Thymus (tissue), 11 donors: ENCODE data around the gene SYTL3. TPM values are rescaled to one million over a fixed set of nuclear protein-coding genes. Genes with fewer than 3 reads are reported as not detected.

Experiments
- DNase-seq, 9 donors: peaks; one replicate each; pipeline ENCODE4 v3.0.0-alpha.2; 2013; ENCODE audit warnings: low spot score in 9 of 9, low read depth in 6 of 9, missing footprints in 1 of 9
- H3K27ac ChIP-seq, 2 donors: one replicate each; pipeline ENCODE4 v1.5.1; 2013; ENCODE audit warnings: control low read depth in 1 of 2, low read depth in 1 of 2, low read length in 1 of 2, mild to moderate bottlenecking in 1 of 2, moderate library complexity in 1 of 2
- H3K27me3 ChIP-seq, 2 donors: one replicate each; pipeline ENCODE4 v1.5.1; 2013; ENCODE audit warnings: low read length in 1 of 2; ENCODE audit not compliant: control insufficient read depth in 2 of 2, insufficient read depth in 1 of 2
- H3K36me3 ChIP-seq, 2 donors: one replicate each; pipeline ENCODE4 v1.5.1; 2013; ENCODE audit warnings: low read length in 1 of 2, mild to moderate bottlenecking in 1 of 2, moderate library complexity in 1 of 2; ENCODE audit not compliant: control insufficient read depth in 2 of 2, insufficient read depth in 2 of 2
- H3K4me1 ChIP-seq, 2 donors: one replicate each; pipeline ENCODE4 v1.5.1; 2013; ENCODE audit warnings: low read length in 2 of 2; ENCODE audit not compliant: control insufficient read depth in 2 of 2, insufficient read depth in 2 of 2
- H3K4me3 ChIP-seq, 2 donors: one replicate each; pipeline ENCODE4 v1.5.1; 2013; ENCODE audit warnings: low read length in 2 of 2, control low read depth in 1 of 2, mild to moderate bottlenecking in 1 of 2
- H3K9me3 ChIP-seq, 2 donors: one replicate each; pipeline ENCODE4 v1.5.1; 2013; ENCODE audit warnings: low read length in 1 of 2, mild to moderate bottlenecking in 1 of 2; ENCODE audit not compliant: control insufficient read depth in 2 of 2, insufficient read depth in 1 of 2
- WGBS: extraction: QIAGEN DNeasy Blood & Tissue Kit; methylation state at CpG from one replicate; pipeline ENCODE4 v1.1.7; 2013; 5-methylcytosine and 5-hydroxymethylcytosine counted together
- polyA plus RNA-seq: library from polyadenylated mRNA; stranded (reverse); fragments of 200-250 nt; gene quantifications from one replicate; pipeline ENCODE4 v1.2.3, GENCODE V29; 2013
- total RNA-seq: library from RNA; stranded (reverse); fragments of 120-200 nt; gene quantifications from one replicate; pipeline ENCODE4 v1.2.4, GENCODE V29; 2013
- donor health status: healthy.

Gene SYTL3
- total and polyA plus RNA-seq, 2 donors = 22.6 to 109 TPM

DNA sequence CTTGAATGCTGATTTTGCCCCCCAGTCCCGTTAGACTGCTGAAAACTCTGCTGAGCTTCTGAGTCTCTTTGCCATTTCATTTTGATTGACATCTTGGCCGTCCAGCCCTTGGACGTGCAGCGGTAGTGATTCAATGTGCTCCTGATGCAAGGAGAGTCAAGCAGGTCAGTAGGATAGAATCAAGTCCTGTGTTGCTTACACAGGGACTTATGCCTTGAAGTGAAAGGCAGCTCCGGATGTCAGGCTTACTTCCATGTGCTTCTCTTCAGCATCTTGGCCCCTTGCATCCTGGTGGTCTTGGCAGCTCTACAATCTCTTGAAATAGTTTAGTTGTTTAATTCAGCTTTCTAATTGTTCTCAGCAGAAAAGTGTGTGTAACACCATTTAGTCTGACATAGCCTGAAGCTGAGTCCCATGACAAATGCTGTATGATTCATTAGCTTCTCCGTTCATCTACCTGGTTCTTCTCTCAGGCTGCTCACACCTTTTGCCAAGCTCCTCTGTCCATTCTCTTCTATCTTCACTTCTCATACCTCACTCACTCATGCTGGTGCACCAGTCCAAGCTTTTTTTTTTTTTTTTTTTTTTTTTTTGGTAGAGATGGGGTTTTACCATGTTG lies 93.3 kb downstream of the SYTL3 start:
- WGBS = 96% methylated on average over 6 of the region's 6 CpGs
- Histone ChIP-seq H3K36me3 (peaks cover 15 to 27% of the 10 kb centered on the region in 2 donors), H3K27ac (no peak overlapping the region), H3K4me1 (no peaks in the 10 kb centered on the region), H3K9me3 (peaks cover 2 to 7% of the 10 kb centered on the region in 2 donors), H3K27me3 (no peaks in the 10 kb centered on the region), H3K4me3 (no peak overlapping the region)
- DNase-seq = no peak

DNA sequence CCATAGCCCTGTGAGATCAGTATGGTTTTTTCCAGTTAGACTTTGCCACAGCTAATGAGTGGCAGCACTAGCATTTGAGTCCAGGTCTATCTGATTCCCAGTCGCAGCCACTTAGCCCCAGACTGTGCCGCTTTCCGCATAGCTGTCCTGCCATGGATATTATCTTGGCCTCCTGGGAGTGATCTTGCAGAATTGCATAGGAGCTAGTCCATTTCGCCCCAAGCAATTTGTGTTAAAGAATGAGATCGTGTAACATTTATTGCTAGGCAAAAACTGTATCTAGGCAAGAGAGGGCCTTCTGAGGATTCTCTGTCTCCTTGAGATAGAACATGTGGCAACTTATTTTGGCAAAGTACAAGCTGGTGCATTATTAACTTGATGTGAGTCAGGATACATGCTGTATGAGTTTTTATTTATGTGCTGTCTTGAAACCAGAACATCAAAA lies 95.2 kb downstream of the SYTL3 start:
- H3K4me3 ChIP-seq = no peak overlapping the region
- no peaks in the 10 kb centered on the region for H3K4me1 ChIP-seq
- no peaks in the 10 kb centered on the region for H3K27me3 ChIP-seq
- no peak overlapping the region for H3K27ac ChIP-seq
- H3K9me3 ChIP-seq = no peaks in the 10 kb centered on the region
- peaks cover 20 to 24% of the 10 kb centered on the region in 2 donors for H3K36me3 ChIP-seq
- DNase-seq = no peak
- WGBS = 96% methylated on average over 5 of the region's 5 CpGs

- no peak overlapping the region for H3K4me3 ChIP-seq
- no peak for DNase-seq
- 54% methylated on average over 9 of the region's 9 CpGs for WGBS
- peaks cover 47 to 53% of the 10 kb centered on the region in 2 donors for H3K36me3 ChIP-seq
- no peaks in the 10 kb centered on the region for H3K9me3 ChIP-seq
- H3K27me3 ChIP-seq = no peaks in the 10 kb centered on the region
- peaks cover 0 to 6% of the 10 kb centered on the region in 2 donors for H3K4me1 ChIP-seq
- H3K27ac ChIP-seq = no peak overlapping the region
Measured at GRCh38 chr6:158751224-158751623, 101.4 kb downstream of the SYTL3 start.

DNA sequence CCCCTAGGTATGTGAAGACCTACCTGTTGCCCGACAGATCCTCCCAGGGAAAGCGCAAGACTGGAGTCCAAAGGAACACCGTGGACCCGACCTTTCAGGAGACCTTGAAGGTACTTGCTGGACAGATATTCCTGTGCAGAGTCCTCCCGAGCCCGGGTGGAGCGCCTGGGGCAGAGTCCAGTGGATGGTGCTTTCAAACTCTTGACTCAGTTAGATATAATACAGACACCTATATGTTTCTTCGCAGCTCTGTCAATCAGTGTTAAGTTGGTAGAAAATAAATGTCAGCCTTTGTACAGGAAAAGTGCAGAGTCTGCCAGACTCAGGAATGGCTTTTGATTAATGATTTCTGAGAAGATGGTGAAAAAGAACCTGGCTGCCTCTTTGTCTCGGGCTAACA lies 102.1 kb downstream of the SYTL3 start:
- 93% methylated on average over 9 of the region's 9 CpGs for WGBS
- H3K9me3 ChIP-seq = no peaks in the 10 kb centered on the region
- no peak for DNase-seq
- H3K36me3 ChIP-seq = peaks cover 47 to 53% of the 10 kb centered on the region in 2 donors
- peaks cover 0 to 6% of the 10 kb centered on the region in 2 donors for H3K4me1 ChIP-seq
- no peak overlapping the region for H3K4me3 ChIP-seq
- H3K27me3 ChIP-seq = no peaks in the 10 kb centered on the region
- no peak overlapping the region for H3K27ac ChIP-seq

GRCh38 chr6:158752613-158753012 lies 102.8 kb downstream of the SYTL3 start:
- Histone ChIP-seq H3K9me3 (no peaks in the 10 kb centered on the region), H3K27me3 (no peaks in the 10 kb centered on the region), H3K4me3 (no peak overlapping the region), H3K36me3 (peaks cover 51 to 55% of the 10 kb centered on the region in 2 donors), H3K27ac (no peak overlapping the region), H3K4me1 (peaks cover 0 to 6% of the 10 kb centered on the region in 2 donors)
- 86% methylated on average over 3 of the region's 3 CpGs for WGBS
- no peak for DNase-seq

DNA sequence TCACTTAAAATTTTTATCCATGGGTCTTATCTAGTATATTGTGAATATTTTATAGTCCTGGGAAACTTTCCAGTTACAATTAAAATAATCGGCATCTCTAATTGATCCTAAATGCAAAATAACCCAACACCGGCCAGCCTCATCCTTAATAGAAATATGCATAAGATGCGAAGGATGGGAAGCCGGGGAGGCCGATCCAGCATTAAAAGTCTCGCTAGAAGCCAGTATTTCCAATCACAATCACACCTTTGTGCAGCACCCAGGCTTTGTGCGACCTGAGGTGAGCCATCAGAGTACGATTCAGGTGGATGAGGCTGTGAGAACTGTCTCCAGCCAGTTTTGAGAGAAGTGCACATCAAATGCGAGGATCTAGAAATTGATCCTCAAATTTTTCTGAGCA lies 104.0 kb downstream of the SYTL3 start:
- H3K36me3 ChIP-seq = peaks cover 52 to 64% of the 10 kb centered on the region in 2 donors
- DNase-seq = no peak

GRCh38 chr6:158754738-158755137 lies 104.9 kb downstream of the SYTL3 start:
- peaks cover 48 to 66% of the 10 kb centered on the region in 2 donors for H3K36me3 ChIP-seq
- 96% methylated on average over 11 of the region's 11 CpGs for WGBS
- H3K27me3 ChIP-seq = no peaks in the 10 kb centered on the region
- no peaks in the 10 kb centered on the region for H3K9me3 ChIP-seq
- H3K4me3 ChIP-seq = no peak overlapping the region
- H3K4me1 ChIP-seq = peaks cover 0 to 6% of the 10 kb centered on the region in 2 donors
- H3K27ac ChIP-seq = no peak overlapping the region
- DNase-seq = no peak

More for the DNA sequence above, 104.0 kb downstream of the SYTL3 start:
- Histone ChIP-seq H3K27me3 (no peaks in the 10 kb centered on the region), H3K4me3 (no peak overlapping the region), H3K4me1 (peaks cover 0 to 6% of the 10 kb centered on the region in 2 donors), H3K9me3 (no peaks in the 10 kb centered on the region), H3K27ac (no peak overlapping the region)
- WGBS = 88% methylated on average over 9 of the region's 9 CpGs

GRCh38 chr6:158755636-158756035 lies 105.8 kb downstream of the SYTL3 start:
- 98% methylated on average over 13 of the region's 13 CpGs for WGBS
- H3K36me3 ChIP-seq = peaks cover 43 to 67% of the 10 kb centered on the region in 2 donors
- no peak for DNase-seq

GRCh38 chr6:158756126-158756525 lies 106.3 kb downstream of the SYTL3 start:
- no peak overlapping the region for H3K4me3 ChIP-seq
- peaks cover 46 to 69% of the 10 kb centered on the region in 2 donors for H3K36me3 ChIP-seq
- 91% methylated on average over 9 of the region's 9 CpGs for WGBS
- no peaks in the 10 kb centered on the region for H3K27me3 ChIP-seq
- no peak for DNase-seq
- H3K9me3 ChIP-seq = no peaks in the 10 kb centered on the region
- H3K27ac ChIP-seq = no peak overlapping the region
- peaks cover 0 to 6% of the 10 kb centered on the region in 2 donors for H3K4me1 ChIP-seq

More at GRCh38 chr6:158755636-158756035, 105.8 kb downstream of the SYTL3 start:
- Histone ChIP-seq H3K27me3 (no peaks in the 10 kb centered on the region), H3K4me3 (no peak overlapping the region), H3K4me1 (peaks cover 0 to 6% of the 10 kb centered on the region in 2 donors), H3K27ac (no peak overlapping the region), H3K9me3 (no peaks in the 10 kb centered on the region)
